Keratinocyte (primary cell): ENCODE results near the gene DIPK2A.

Experiments used
- CTCF ChIP-seq, 3 experiments: IDR thresholded peaks in 1 of 3; conservative IDR thresholded peaks in 1 of 3; optimal IDR thresholded peaks in 1 of 3; 2 replicates in 2 of 3; 3 replicates in 1 of 3; pipeline versions ENCODE3 to v1.5.1; 2011; ENCODE audit warnings: low read length in 3 of 3, mild to moderate bottlenecking in 3 of 3, moderate library complexity in 2 of 3, control low read depth in 1 of 3, inconsistent platforms in 1 of 3; ENCODE audit not compliant: insufficient read depth in 2 of 3; ENCODE audit errors: extremely low read depth in 1 of 3
- EZH2 ChIP-seq: IDR thresholded peaks from one replicate; pipeline ENCODE4 v1.6.1; 2012; ENCODE audit warnings: inconsistent platforms, mild to moderate bottlenecking, low read length, moderate library complexity

- TF ChIP-seq CTCF (optimal IDR thresholded peaks at IDR 0.05 in 1 of 3, IDR thresholded peaks at IDR 0.05 in 1 of 3, conservative IDR thresholded peaks at IDR 0.05 in 1 of 3; ENCODE audit: extremely low read depth in 1 of 3, insufficient read depth in 2 of 3, low read length in 3 of 3) (no peak), EZH2 (no peak)
Observed at GRCh38 chr3:143957453-143957852, 14.2 kb upstream of the DIPK2A start.
